Stimulated activated naive CD4-positive, alpha-beta T cell (primary cell): Measurements from ENCODE around the gene MT1G.

Experiments
- DNase-seq, 6 experiments: peaks; one replicate each; lab custom pipeline; 2025; lab: John Stamatoyannopoulos, UW

The MT1G gene

DNA sequence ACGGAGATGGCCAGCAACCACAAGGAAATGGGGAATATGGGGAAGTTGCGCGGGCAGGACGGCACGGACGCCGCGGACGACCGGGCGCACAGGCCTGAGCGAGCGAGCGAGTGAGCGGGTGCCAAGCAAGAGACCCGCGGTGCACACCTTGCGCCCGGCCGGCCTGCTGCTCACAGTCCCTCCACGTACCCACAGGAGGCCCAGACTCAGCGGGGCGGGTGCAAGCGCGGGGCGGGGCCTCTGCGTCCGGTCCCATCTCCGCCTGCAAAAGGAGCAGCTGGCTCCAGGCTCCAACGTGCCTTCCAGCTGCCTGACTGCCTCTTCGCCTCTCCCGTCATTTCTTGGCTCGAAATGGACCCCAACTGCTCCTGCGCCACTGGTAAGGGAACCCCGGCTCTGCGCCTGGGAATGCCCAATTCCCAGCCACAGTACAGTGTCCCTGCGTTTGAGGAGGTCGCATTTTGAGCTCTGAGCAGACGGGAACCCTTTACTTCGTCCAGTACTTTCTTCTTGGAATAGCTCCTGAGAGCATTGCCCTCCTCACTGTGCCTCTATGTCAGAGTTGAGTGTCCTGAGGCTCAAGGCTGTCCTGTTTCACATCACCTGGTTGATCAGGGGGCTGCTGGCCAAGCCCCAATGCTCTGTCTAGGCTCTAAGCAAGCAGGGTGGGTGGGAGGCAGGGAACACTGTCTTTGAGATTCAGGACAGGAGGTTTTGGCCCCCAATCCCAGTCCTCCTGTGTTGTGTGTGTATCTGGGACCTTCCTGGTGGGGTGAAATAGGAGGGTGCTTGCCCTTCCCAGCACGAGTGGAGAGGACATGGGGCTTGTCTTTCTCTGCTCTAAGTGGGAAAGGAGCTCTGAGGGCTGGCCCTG, 50.4 kb downstream of the MT1G start:
- peak in 5 of 6 experiments; percentile 14 to 41 (median 34) for DNase-seq
